T-helper 9 cell (primary cell): ENCODE data around the gene PIK3R2.

Experiments used
- DNase-seq: peaks from one replicate; pipeline ENCODE4 v3.0.0-alpha.2; 2020

Gene PIK3R2

DNA sequence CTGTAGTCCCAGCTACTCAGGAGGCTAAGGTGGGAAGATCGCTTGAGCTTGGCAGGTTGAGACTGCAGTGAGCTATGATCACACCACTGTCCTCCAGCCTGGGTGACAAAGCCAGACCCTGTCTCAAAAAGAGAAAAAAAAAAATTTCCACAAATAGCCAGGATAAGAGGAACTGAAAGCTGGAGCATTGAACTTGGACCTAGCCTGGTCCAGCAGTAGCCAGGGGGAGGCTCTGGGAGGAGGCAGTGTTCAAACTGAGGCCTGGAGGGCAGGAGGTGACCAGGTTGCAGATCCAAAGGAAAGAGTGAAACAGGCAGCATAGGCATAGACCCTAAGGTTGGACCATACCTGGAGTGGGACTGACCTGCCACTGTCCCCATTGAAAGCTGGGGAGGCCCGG is 26.9 kb upstream of the PIK3R2 start:
- no peak for DNase-seq

DNA sequence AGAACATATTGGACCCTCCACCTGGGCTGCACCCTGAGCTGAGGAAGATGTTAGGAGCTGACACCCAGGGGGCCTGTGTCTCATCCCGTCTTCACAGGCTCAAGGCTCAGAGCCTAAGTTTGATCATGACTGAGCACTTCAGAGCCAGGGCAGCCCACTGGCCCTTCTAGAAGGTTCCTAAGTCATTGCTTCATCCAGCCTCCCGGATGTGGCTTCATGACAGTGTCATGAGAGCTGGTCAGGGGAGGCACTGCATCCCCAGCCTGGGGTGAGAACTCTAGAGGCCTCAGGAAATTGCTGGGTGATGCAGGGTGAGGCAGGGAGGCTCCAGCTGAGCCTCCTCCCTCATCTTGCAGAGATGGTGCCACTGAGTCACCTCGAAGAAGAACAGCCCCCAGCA is 24.9 kb upstream of the PIK3R2 start:
- DNase-seq = no peak

DNA sequence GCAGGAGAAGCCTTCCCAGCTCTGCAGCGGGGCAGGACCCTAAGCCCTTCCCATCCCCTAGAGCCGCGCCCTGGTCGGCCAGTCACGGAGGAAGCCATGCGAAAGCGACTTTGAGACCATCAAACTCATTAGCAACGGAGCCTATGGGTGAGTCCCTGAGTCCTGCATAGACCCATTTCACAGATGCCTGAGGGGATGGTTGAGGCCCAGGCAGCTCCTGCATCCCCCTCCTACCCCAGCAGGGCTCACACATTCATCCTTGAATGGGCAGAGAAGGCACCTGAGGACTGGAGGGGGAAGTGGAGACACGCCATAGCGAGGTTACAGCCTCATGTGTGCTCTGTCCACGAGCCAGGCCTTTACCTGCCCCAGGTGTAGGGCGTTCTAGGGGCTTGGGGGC is 24.2 kb upstream of the PIK3R2 start:
- DNase-seq = no peak

DNA sequence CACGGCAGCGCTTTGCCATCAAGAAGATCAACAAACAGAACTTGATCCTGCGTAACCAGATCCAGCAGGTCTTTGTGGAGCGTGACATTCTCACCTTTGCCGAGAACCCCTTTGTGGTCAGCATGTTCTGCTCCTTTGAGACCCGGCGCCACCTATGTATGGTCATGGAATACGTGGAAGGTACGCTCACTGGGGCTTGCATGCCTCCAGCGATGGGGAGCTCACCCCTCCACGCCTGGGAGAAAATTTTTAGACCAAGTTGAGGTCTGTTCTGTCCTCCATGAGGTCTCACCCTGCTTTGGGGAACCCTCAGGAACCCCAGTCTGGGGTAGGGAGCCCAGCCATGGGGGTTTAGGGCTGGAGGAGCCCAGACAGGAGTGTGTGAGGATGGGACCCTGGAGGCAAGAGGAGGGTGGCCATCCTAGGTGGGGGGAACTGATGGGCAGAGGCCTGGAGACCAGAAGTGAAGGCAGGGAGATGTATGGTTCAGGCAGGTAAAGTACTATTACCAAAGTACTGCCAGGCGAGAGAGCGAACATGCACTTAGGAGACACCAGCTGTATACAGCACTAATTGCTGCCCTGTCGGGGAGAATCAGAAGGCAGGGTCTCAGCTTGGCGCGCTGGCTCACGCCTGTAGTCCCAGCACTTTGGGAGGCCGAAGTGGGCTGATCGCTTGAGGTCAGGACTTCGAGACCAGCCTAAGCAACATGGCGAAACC is 22.3 kb upstream of the PIK3R2 start:
- DNase-seq = no peak

DNA sequence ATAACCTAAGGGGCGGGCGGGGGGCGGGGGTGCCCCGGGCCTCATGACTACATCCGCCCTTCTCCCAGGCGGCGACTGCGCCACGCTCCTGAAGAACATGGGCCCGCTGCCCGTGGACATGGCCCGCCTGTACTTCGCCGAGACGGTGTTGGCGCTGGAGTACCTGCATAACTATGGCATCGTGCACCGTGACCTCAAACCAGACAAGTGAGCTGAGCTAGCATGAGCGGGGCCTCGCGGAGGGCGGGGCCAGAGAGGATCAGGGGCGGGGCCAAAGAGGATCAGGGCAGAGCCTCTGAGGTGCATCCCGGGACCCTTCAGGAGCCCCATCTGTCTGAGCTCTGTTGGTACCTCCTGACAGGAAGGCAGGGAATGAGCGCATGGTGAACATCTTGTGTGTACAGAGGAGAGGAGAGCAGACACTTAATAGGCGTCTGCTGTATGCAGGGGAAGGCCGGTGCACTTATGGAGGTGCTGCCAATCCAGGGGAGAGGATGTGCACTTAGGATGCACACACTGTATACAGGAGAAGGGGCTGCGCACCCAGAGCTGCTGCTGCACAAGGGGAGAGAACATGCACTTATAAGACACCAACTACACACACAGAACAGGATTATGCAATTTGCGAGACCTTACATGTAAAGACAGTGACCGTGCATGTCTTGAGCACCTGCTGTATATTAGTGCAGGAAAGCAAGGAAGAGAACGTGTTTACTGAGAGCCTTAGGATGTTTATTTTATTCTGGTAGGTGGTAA is 20.9 kb upstream of the PIK3R2 start:
- no peak for DNase-seq

DNA sequence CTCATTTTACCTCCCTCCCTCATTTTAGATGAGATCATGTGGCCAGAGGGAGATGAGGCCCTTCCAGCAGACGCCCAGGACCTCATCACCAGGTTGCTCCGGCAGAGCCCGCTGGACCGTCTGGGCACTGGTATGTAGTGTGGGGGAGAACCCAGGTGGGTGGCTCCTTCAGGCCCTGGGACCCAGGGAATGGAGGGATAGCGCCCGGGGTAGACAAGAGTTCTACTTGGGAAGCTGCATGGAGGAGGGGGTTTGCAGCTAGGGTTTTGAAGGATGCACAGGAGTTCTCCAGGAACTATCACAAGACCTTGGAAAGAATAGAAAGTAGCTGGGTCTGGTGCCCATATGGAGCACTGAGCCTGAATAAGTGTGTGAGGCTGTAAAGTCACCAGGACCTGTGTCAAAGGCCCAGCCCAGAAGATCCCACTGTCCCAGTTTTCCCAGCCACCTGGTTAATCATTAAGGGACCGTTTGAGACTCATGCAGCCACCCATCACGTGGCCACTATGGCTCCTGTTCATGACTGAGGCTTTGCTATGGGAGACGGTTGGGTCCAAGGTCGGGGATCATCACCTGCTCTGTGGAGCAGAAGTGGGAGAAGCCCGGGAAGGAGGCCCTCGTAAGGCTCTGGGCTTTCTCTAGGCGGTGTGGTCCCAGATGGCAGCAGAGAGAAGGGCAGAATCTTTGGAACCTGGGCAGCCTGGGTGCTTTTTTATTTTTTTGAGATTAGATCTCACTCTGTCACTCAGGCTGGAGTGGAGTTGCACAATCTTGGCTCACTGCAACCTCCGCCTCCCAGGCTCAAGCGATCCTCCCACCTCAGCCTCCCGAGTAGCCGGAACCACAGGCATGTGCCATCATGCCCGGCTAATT is 17.0 kb upstream of the PIK3R2 start:
- DNase-seq = no peak

DNA sequence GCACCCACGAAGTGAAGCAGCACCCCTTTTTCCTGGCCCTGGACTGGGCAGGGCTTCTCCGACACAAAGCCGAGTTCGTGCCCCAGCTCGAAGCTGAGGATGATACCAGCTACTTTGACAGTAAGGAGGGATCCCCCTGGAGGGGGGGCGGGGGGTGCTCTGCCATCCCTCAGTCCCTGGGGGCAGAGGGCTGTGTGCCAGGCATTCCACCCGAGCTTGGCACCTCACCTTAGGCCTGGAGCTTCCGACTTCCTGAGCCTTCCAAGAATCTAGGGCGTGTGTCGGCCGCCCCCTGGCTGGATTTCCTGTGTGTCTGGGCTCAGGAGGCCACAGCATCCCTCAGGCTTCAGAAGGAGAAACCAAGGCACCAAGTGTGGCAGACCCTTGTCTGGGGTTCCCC is 15.7 kb upstream of the PIK3R2 start:
- no peak for DNase-seq

DNA sequence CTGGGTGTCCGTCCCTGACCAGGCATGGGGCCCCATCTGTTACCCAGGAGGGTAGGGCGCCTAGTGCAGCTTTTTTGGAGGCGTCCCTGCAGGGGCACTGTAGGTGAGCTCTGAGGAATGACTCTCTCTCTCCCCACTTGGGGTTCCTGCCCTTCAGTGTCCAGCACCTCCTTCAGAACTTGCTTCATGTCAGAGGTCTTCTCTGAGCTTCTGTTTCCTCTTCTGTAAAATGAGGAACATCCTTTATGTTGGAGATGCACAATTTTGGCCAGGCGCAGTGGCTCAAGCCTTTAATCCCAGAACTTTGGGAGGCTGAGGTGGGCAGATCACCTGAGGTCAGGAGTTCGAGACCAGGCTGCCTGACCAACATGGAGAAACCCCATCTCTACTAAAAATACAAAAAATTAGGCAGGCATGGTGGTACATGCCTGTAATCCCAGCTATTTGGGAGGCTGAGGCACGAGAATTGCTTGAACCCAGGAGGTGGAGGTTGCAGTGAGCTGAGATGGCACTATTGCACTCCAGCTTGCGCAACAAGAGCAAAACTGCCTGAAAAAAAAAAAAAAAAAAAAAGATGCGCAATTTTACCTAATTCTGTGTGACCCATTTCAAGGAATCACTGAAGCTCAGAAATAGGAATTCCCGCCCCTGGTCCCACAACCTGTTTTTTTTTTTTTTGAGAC is 15.2 kb upstream of the PIK3R2 start:
- no peak for DNase-seq

DNA sequence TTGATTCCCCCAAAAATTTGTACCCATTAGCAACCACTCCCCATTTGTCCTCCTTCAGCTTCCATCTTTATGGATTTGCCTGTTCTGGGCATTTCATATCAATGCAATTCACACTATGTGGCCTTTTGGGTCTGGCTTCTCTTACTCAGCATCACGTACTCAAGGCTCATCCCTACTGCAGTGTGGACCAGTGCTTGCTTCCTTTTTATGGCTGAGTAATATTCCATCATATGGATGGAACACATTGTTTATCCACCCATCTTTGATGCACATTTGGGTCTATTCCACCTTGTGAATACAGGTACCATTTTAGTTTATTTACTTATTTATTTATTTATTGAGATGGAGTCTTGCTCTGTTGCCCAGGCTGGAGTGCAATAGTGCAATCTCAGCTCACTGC is 12.5 kb upstream of the PIK3R2 start:
- no peak for DNase-seq

DNA sequence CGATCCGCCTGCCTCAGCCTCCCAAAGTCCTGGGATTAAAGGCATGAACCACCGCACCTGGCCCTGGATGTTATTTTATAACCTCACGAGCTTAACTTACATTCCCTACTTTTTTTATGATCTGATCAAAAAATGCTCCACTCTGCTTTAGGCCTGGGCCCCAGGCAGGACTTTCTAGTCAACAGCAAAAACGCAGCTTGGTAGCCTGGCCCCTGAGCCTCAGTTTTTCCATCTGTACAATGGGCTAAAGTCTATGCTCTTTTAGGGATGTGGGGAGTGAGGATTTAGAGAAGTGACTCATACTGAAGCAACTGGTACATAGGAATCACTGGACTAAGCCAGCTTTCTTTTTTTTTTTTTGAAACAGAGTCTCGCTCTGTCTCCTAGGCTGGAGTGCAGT is 11.9 kb upstream of the PIK3R2 start:
- DNase-seq = no peak

DNA sequence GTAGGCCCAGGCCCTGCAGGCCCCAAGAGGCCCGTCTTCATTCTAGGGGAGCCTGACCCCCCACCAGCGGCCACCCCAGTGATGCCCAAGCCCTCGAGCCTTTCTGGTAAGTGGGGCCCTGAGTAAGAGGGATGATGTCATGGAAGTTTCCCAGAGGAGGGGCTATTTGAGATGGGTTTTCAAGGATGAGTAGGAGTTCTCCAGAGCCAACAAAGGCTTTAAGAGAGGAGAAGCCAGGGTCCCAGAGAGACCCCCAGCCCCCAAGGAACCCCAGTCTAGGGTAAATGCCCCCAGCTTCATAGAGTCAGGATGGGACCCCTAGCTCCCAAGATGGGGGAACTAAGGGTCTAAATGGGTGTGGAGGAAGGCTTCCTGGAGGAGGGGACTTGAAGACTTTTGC is 9.1 kb upstream of the PIK3R2 start:
- no peak for DNase-seq

DNA sequence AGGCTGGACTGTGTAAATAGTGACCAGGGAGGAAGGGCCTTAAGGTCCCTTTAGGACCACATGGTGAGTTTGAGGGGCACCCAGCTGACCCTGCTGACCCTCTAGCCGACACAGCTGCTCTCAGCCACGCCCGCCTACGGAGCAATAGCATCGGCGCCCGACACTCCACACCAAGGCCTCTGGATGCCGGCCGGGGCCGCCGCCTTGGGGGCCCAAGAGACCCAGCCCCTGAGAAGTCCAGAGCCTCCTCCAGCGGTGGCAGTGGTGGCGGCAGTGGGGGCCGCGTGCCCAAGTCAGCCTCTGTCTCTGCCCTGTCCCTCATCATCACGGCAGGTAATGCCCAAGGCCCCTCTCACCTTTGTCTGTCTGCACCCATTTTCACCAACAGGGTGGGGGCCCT is 8.6 kb upstream of the PIK3R2 start:
- no peak for DNase-seq

DNA sequence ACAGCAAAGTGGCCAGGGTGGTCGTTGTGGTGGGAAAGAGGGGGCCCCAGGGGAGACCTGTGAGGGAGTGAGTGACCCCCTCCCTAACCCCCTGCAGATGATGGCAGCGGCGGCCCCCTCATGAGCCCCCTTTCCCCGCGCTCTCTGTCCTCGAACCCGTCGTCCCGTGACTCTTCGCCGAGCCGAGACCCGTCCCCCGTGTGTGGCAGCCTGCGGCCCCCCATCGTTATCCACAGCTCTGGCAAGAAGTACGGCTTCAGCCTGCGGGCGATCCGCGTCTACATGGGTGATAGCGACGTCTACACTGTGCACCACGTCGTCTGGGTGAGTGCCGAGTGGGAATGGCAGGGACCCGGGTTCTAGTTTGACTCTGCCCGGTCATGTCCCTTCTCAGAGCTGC is 8.1 kb upstream of the PIK3R2 start:
- no peak for DNase-seq

DNA sequence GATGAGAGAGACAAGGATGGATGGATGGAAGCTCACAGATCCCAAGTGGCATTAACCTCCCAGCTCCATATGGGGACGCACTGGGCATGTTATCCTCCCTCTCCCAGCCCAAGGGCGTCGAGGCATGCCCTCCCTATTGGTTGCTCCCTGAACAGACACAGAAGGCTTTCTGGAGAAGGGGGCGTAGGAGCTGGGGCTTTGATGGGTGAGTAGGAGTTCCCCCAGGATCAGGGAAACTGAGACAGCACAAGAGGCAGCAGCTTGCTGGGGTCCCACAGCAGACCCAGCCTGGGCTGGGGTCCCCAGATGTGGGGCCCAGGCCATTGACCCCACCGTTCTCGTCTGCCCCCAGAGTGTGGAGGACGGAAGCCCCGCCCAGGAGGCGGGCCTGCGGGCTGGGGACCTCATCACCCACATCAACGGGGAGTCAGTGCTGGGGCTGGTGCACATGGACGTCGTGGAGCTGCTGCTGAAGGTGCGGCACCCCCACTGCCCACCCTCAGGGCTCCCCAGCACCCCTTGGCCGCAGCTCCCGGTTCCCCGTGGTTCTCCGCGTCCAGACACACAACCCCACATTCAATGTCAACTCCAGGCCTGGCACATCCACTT is 7.5 kb upstream of the PIK3R2 start:
- DNase-seq = no peak

DNA sequence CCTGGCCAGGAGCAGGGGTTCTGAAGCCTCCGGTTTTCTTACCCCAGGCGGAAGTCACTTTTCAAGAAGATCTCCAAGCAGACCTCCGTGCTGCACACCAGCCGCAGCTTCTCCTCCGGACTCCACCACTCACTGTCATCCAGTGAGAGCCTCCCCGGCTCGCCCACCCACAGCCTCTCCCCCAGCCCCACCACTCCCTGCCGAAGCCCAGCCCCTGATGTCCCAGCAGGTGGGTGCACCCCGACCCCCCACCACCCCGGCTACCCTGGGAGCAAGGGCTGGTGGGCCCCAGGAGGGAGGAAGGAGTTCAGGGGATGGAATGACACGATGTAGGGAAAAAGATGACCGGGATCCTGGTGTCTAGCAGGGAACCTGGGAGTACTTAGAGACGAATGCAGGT is 5.6 kb upstream of the PIK3R2 start:
- no peak for DNase-seq

DNA sequence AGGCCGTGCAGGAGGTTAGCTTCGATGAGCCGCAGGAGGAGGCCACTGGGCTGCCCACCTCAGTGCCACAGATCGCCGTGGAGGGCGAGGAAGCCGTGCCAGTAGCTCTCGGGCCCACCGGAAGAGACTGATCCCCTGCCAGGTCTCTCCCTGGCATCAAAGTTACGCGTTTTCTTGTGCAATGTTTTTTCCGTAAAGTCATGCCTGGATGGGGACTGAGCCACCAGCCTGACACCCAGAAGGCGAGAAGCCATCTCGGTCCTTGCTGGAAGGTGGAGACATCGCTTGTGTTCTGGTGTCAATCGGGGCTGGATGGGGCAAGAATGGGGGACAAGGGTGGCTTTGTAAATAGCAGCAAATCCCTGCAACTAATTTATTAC is 3.4 kb upstream of the PIK3R2 start:
- DNase-seq = no peak

DNA sequence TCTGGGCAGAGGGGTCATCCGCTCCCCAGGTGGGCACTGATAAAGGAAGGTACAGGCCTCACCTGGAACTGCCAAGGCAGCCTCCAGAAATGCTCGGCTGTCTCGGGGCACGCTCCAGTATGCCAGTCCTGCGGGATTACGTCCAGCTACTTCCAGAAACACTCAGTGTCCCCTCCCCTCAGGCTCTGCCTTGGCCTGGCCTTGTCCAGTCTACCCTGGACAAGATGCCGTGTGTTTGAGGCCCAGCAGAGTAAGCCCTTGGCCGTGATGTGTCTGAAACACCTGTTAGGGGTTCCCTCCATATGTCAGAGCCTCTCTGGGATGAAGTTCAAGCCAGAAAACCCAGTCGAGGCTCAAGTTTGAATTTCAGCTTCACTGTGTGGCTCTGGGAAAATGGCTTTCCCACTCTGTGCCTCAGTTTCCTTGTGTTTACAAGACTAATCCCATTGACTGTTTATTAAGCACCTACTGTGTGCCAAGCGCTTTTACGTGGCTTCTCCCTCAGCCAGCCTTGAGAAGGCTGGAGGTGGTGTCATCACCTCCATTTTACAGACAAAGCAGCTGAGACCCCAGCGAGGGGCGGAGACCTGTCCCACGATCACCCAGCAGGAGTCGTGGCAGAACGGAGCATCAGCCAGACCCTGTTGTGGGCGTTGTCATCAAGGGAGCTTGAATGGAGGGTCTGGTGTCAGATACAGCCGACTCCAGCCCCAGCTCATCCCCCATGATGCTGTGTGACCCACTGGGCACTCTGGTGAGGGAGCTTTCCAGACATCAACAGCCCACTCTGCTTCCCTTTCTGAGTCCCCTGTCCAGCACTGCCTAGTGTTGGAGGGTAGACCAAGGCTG is 2.0 kb upstream of the PIK3R2 start:
- no peak for DNase-seq

DNA sequence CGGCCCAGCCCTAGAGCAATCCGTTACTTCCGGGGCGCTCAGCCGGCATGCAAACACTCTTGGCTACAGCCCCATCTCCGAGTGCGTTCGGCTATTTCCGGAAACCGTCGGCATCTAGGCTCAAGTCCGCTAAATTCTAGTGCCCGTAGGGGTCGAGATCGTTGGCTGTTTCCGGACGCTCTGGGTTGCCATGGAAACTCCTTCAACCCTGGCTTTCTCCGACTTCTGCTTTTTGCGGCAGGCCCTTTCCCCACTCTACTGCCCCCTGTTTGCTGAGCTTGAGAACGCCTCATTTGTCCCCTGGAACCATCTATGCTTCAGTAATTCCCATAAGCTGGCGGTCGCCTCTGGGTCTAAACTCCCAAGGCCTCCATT is 534 bp upstream of the PIK3R2 start:
- peak; percentile 98 for DNase-seq

DNA sequence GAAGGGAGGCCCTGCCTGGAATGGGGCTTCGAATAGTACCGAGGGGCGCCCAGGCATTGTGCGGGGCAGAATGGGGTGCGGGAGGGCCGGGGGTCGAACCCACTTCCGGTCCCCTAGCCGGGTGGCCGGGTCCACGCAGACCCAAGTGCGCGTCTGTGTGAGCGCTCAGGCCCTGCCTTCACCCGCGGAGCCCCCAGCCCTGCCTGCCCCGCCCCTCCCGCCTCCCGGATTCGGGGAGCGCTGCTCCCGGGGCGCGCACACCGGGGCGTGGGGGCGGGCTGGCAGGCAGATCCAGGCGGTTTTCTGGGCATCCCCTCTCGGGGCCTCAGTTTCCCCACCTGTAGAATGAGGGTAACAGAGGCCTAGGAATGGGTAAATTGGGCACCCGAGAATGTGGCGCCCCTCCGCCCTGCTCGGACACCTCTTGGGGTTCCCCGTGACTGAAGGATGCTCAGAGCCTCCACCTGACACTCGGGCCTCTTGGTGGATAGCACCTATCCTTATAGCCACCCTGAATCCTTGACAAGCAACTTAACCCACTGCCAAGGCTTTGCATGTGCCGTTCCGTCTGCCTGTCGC is 682 bp downstream of the PIK3R2 start:
- DNase-seq = peak; percentile 32

DNA sequence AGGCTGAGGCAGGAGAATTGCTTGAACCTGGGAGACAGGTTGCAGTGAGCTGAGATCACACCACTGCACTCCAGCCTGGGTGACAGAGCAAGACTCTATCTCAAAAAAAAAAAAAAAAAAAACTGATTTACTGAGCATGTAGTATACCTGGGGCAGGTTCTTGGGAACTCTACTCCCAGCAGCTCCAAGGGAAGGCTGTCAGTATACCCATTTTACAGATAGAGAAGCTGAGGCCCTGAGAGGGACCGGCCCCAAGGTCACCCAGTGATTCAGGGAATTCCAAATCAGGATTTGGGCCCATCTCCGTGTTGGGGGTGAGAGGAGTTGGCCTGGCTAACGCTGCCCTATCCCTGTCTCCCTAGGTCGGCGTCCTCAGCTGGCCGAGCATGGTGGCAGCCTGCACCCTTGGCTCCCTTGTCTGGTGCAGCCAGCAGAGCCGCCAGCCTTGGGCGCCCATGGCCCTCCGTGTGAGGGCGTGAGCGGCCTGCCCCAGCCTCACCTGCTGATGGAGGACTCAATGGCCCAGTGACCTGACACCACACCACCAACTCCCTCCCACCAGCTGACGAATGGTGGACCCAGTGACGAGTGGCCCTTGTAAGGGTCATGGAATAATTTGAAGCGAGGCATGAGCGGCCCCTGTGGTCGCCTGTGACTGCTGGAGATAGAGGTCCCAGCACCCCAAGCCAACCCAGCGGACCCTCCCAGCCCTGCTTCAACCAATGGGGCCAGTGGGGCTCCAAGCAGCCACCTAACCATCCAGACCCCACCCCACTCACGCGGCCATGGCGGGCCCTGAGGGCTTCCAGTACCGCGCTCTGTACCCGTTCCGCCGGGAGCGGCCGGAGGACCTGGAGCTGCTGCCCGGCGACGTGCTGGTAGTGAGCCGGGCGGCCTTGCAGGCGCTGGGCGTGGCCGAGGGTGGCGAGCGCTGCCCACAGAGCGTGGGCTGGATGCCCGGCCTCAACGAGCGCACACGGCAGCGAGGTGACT is 2.4 kb downstream of the PIK3R2 start:
- no peak for DNase-seq
